GM23338 (cell line): ENCODE data around the gene FGGY. TPM values are rescaled to one million over a fixed set of nuclear protein-coding genes. Genes with fewer than 3 reads are reported as not detected.
A peak's percentile ranks its signal among the peaks of the same experiment; 100 is the strongest.
"Not testable (repeated sequence)": the region's sequence is repeated elsewhere in the genome, so short reads cannot be mapped to it uniquely, and the experiment has no call there.

Experiments used
- ATAC-seq: fragments of 200-7000 bp; cut with Tn5 transposase; 3 replicates; pipeline ENCODE4 v1.9.1; 2020
- DNase-seq: peaks from one replicate; pipeline ENCODE4 v3.0.0-alpha.2; 2015; ENCODE audit warnings: low spot score
- H2AFZ ChIP-seq: fragments of 200-600 bp; sonication (generic); 2 replicates; pipeline ENCODE4 v1.8.0; 2016; ENCODE audit warnings: antibody characterized with exemption, mild to moderate bottlenecking, moderate library complexity
- H3F3A ChIP-seq: fragments of 200-600 bp; sonication (generic); replicated peaks from 2 replicates; pipeline ENCODE4 v1.8.0; 2017; ENCODE audit warnings: antibody characterized with exemption, mixed run types, low read depth
- H3K27ac ChIP-seq: fragments of 200-600 bp; sonication (generic); 2 replicates; pipeline ENCODE4 v1.6.1; 2016; ENCODE audit warnings: low read depth
- H3K27me3 ChIP-seq: fragments of 200-600 bp; sonication (generic); 2 replicates; pipeline ENCODE4 v1.8.0; 2016; ENCODE audit warnings: mild to moderate bottlenecking, mixed run types, moderate library complexity; ENCODE audit not compliant: insufficient read depth
- H3K36me3 ChIP-seq: fragments of 200-600 bp; sonication (generic); 2 replicates; pipeline ENCODE4 v1.8.0; 2016; ENCODE audit warnings: mild to moderate bottlenecking; ENCODE audit not compliant: insufficient read depth
- H3K4me1 ChIP-seq: fragments of 200-600 bp; sonication (generic); 2 replicates; pipeline ENCODE4 v1.8.0; 2016; ENCODE audit warnings: mild to moderate bottlenecking, moderate library complexity; ENCODE audit not compliant: insufficient read depth
- H3K4me2 ChIP-seq: fragments of 200-600 bp; sonication (generic); 2 replicates; pipeline ENCODE4 v1.7.1; 2017; ENCODE audit warnings: mixed run types
- H3K4me3 ChIP-seq: fragments of 200-600 bp; sonication (generic); 2 replicates; pipeline ENCODE4 v1.6.1; 2016; ENCODE audit warnings: mixed run types
- H3K79me2 ChIP-seq: fragments of 200-600 bp; sonication (generic); replicated peaks from 2 replicates; pipeline ENCODE4 v1.8.0; 2017; ENCODE audit warnings: mild to moderate bottlenecking; ENCODE audit not compliant: insufficient read depth
- H3K9me2 ChIP-seq: fragments of 200-600 bp; sonication (generic); 2 replicates; pipeline ENCODE4 v1.8.0; 2017; ENCODE audit not compliant: insufficient read depth
- H4K20me1 ChIP-seq: fragments of 200-600 bp; sonication (generic); replicated peaks from 2 replicates; pipeline ENCODE4 v1.8.0; 2017; ENCODE audit warnings: mild to moderate bottlenecking; ENCODE audit not compliant: insufficient read depth
- H3K27ac Mint-ChIP-seq: 2 replicates; pipeline ENCODE4 v1.8.0; 2020; ENCODE audit warnings: inconsistent platforms, mild to moderate bottlenecking, moderate library complexity, mixed read lengths
- H3K27me3 Mint-ChIP-seq: 3 replicates; pipeline ENCODE4 v1.8.0; 2022; ENCODE audit warnings: low read depth, mild to moderate bottlenecking, moderate library complexity, mixed read lengths, inconsistent platforms; ENCODE audit not compliant: insufficient read depth, poor library complexity
- H3K36me3 Mint-ChIP-seq: 3 replicates; pipeline ENCODE4 v1.8.0; 2021; ENCODE audit warnings: low read depth, mild to moderate bottlenecking, inconsistent platforms, moderate library complexity, mixed read lengths
- H3K4me1 Mint-ChIP-seq: 3 replicates; pipeline ENCODE4 v1.8.0; 2020; ENCODE audit warnings: mild to moderate bottlenecking, inconsistent platforms, mixed read lengths
- H3K4me3 Mint-ChIP-seq: 3 replicates; pipeline ENCODE4 v1.8.0; 2021; ENCODE audit warnings: moderate library complexity, mild to moderate bottlenecking, inconsistent platforms, mixed read lengths
- H3K9me3 Mint-ChIP-seq: 3 replicates; pipeline ENCODE4 v1.8.0; 2020; ENCODE audit warnings: moderate library complexity, mild to moderate bottlenecking, inconsistent platforms, mixed read lengths
- CREB1 ChIP-seq: fragments of 250-450 bp; sonication (Bioruptor Pico); IDR thresholded peaks from 2 replicates; pipeline ENCODE4 v1.5.0; 2020; ENCODE audit warnings: low read depth, mild to moderate bottlenecking, moderate library complexity
- EZH2phosphoT487 ChIP-seq: fragments of 200-600 bp; sonication (generic); IDR thresholded peaks from one replicate; pipeline ENCODE4 v1.8.1; 2018; ENCODE audit warnings: antibody characterized with exemption; ENCODE audit not compliant: unreplicated experiment
- ZNF114 ChIP-seq: fragments of 250-450 bp; sonication (Bioruptor Pico); IDR thresholded peaks from 2 replicates; pipeline ENCODE4 v1.5.0; 2020; ENCODE audit warnings: mild to moderate bottlenecking, moderate library complexity
- polyA plus RNA-seq: library from polyadenylated mRNA; unstranded; fragments of >200 nt; fragmentation: Nextera tagmentation; extraction: Ambion mirVana; gene quantifications from 2 replicates; pipeline ENCODE4 v1.2.1, GENCODE V29; 2016
- total RNA-seq: library from RNA; depleted of rRNA; stranded (reverse); fragments of >200 nt; shearing (Covaris generic); gene quantifications from 2 replicates; pipeline ENCODE4 v1.2.3, GENCODE V29; 2014
- TF ChIP-seq, protein P1 (sequence below): fragments of 250-450 bp; sonication (Bioruptor Pico); IDR thresholded peaks from 2 replicates; pipeline ENCODE4 v1.5.0; 2020; ENCODE audit warnings: mild to moderate bottlenecking, moderate library complexity
- TF ChIP-seq, protein P2 (sequence below), 2 experiments: fragments of 200-600 bp in 1 of 2; sonication (generic) in 1 of 2; conservative IDR thresholded peaks; 2 replicates each; pipeline versions ENCODE4 v1.5.1 to v1.6.1; 2016 to 2017; ENCODE audit warnings: antibody characterized with exemption in 2 of 2, low read depth in 2 of 2, mild to moderate bottlenecking in 2 of 2, moderate library complexity in 1 of 2

FGGY gene
- total and polyA plus RNA-seq, 2 experiments from 2014 or later, result 10.9 to 21.4 TPM

- TF ChIP-seq, protein P1, sequence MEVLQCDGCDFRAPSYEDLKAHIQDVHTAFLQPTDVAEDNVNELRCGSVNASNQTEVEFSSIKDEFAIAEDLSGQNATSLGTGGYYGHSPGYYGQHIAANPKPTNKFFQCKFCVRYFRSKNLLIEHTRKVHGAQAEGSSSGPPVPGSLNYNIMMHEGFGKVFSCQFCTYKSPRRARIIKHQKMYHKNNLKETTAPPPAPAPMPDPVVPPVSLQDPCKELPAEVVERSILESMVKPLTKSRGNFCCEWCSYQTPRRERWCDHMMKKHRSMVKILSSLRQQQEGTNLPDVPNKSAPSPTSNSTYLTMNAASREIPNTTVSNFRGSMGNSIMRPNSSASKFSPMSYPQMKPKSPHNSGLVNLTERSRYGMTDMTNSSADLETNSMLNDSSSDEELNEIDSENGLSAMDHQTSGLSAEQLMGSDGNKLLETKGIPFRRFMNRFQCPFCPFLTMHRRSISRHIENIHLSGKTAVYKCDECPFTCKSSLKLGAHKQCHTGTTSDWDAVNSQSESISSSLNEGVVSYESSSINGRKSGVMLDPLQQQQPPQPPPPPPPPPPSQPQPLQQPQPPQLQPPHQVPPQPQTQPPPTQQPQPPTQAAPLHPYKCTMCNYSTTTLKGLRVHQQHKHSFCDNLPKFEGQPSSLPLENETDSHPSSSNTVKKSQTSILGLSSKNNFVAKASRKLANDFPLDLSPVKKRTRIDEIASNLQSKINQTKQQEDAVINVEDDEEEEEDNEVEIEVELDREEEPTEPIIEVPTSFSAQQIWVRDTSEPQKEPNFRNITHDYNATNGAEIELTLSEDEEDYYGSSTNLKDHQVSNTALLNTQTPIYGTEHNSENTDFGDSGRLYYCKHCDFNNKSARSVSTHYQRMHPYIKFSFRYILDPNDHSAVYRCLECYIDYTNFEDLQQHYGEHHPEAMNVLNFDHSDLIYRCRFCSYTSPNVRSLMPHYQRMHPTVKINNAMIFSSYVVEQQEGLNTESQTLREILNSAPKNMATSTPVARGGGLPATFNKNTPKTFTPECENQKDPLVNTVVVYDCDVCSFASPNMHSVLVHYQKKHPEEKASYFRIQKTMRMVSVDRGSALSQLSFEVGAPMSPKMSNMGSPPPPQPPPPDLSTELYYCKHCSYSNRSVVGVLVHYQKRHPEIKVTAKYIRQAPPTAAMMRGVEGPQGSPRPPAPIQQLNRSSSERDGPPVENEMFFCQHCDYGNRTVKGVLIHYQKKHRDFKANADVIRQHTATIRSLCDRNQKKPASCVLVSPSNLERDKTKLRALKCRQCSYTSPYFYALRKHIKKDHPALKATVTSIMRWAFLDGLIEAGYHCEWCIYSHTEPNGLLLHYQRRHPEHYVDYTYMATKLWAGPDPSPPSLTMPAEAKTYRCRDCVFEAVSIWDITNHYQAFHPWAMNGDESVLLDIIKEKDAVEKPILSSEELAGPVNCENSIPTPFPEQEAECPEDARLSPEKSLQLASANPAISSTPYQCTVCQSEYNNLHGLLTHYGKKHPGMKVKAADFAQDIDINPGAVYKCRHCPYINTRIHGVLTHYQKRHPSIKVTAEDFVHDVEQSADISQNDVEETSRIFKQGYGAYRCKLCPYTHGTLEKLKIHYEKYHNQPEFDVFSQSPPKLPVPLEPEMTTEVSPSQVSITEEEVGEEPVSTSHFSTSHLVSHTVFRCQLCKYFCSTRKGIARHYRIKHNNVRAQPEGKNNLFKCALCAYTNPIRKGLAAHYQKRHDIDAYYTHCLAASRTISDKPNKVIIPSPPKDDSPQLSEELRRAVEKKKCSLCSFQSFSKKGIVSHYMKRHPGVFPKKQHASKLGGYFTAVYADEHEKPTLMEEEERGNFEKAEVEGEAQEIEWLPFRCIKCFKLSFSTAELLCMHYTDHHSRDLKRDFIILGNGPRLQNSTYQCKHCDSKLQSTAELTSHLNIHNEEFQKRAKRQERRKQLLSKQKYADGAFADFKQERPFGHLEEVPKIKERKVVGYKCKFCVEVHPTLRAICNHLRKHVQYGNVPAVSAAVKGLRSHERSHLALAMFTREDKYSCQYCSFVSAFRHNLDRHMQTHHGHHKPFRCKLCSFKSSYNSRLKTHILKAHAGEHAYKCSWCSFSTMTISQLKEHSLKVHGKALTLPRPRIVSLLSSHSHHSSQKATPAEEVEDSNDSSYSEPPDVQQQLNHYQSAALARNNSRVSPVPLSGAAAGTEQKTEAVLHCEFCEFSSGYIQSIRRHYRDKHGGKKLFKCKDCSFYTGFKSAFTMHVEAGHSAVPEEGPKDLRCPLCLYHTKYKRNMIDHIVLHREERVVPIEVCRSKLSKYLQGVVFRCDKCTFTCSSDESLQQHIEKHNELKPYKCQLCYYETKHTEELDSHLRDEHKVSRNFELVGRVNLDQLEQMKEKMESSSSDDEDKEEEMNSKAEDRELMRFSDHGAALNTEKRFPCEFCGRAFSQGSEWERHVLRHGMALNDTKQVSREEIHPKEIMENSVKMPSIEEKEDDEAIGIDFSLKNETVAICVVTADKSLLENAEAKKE (CRISPR knock-in tag), result no peak
- TF ChIP-seq, protein P2, sequence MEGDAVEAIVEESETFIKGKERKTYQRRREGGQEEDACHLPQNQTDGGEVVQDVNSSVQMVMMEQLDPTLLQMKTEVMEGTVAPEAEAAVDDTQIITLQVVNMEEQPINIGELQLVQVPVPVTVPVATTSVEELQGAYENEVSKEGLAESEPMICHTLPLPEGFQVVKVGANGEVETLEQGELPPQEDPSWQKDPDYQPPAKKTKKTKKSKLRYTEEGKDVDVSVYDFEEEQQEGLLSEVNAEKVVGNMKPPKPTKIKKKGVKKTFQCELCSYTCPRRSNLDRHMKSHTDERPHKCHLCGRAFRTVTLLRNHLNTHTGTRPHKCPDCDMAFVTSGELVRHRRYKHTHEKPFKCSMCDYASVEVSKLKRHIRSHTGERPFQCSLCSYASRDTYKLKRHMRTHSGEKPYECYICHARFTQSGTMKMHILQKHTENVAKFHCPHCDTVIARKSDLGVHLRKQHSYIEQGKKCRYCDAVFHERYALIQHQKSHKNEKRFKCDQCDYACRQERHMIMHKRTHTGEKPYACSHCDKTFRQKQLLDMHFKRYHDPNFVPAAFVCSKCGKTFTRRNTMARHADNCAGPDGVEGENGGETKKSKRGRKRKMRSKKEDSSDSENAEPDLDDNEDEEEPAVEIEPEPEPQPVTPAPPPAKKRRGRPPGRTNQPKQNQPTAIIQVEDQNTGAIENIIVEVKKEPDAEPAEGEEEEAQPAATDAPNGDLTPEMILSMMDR (conservative IDR thresholded peaks at IDR 0.05; ENCODE audit: low read depth in 2 of 2), result no peak
- TF ChIP-seq CREB1 (CRISPR knock-in tag), result no peak
- no peak for TF ChIP-seq EZH2phosphoT487
- TF ChIP-seq ZNF114 (CRISPR knock-in tag), result no peak
Measured at GRCh38 chr1:59645893-59646292, 349.0 kb downstream of the FGGY start (continued).

- not testable (repeated sequence) for H3K27me3 ChIP-seq, H3K9me2 ChIP-seq, H3F3A ChIP-seq, H3K79me2 ChIP-seq, DNase-seq, H3K4me1 ChIP-seq, H2AFZ ChIP-seq, H3K27ac Mint-ChIP-seq, H3K4me2 ChIP-seq, H4K20me1 ChIP-seq, H3K4me1 Mint-ChIP-seq, H3K36me3 Mint-ChIP-seq, H3K27ac ChIP-seq, H3K27me3 Mint-ChIP-seq, H3K36me3 ChIP-seq, ATAC-seq
- Mint-ChIP-seq H3K4me3 (peak overlapping the region; percentile 25; the same call in 1 of the 3 replicates), H3K9me3 (peaks cover 14% of the 10 kb centered on the region)
- peak overlapping the region; percentile 23; the same call in 1 of the 2 replicates for H3K4me3 ChIP-seq
Measured at GRCh38 chr1:59653142-59653958, 356.5 kb downstream of the FGGY start.
